ENCODE results near the gene DVL1. TPM values are rescaled to one million over a fixed set of nuclear protein-coding genes. Genes with fewer than 3 reads are reported as not detected.

DVL1 gene
- polyA plus RNA-seq, 1 donor from 2014 or later = 100 TPM

- Histone ChIP-seq H3F3A (ENCODE audit: insufficient read depth, low read length, poor library complexity, severe bottlenecking) (no peaks in the 10 kb centered on the region), H3K27ac (ENCODE audit: low read length) (no peak overlapping the region), H3K9me2 (ENCODE audit: insufficient read depth, low read length) (no peaks in the 10 kb centered on the region), H3K9me3 (ENCODE audit: low read length) (no peaks in the 10 kb centered on the region), H3K4me2 (ENCODE audit: low read length) (no peak overlapping the region), H3K4me3 (ENCODE audit: low read length) (peak overlapping the region; percentile 92), H2AFZ (ENCODE audit: low read depth, low read length) (no peak overlapping the region), H3K27me3 (ENCODE audit: insufficient read depth, low read depth, low read length) (no peaks in the 10 kb centered on the region), H3K79me2 (replicated peaks; ENCODE audit: insufficient read depth, low read length) (peaks cover 24% of the 10 kb centered on the region), H3K9ac (ENCODE audit: low read length) (no peak overlapping the region), H4K20me1 (ENCODE audit: insufficient read depth) (no peaks in the 10 kb centered on the region), H3K36me3 (ENCODE audit: insufficient read depth, low read length) (no peaks in the 10 kb centered on the region)
- no peak for TF ChIP-seq EP300 (conservative IDR thresholded peaks at IDR 0.05; ENCODE audit: poor library complexity, severe bottlenecking)
- TF ChIP-seq SMC3 (conservative IDR thresholded peaks at IDR 0.05; ENCODE audit: poor library complexity) = no peak
- no peak for TF ChIP-seq EZH2 (IDR thresholded peaks at IDR 0.05; ENCODE audit: borderline replicate concordance, insufficient read depth, low read length, poor library complexity, severe bottlenecking)
- TF ChIP-seq TAF1 (IDR thresholded peaks at IDR 0.05; ENCODE audit: low read depth) = no peak
- no peak for TF ChIP-seq POLR2AphosphoS5 (IDR thresholded peaks at IDR 0.05)
- TF ChIP-seq CTCF (IDR thresholded peaks at IDR 0.05; ENCODE audit: poor library complexity, severe bottlenecking) = no peak
- no peak for TF ChIP-seq RAD21 (conservative IDR thresholded peaks at IDR 0.05)
- TF ChIP-seq MXI1 (conservative IDR thresholded peaks at IDR 0.05; ENCODE audit: poor library complexity, severe bottlenecking) = no peak
- no peak for TF ChIP-seq REST (IDR thresholded peaks at IDR 0.05; ENCODE audit: borderline replicate concordance)
These were observed 39.2 kb downstream of the DVL1 start for GRCh38 chr1:1310109-1310385.

- no peaks in the 10 kb centered on the region for H3K9me2 ChIP-seq (ENCODE audit: insufficient read depth, low read length)
- H2AFZ ChIP-seq (ENCODE audit: low read depth, low read length) = no peak overlapping the region
- peaks cover 30% of the 10 kb centered on the region for H3K79me2 ChIP-seq (replicated peaks; ENCODE audit: insufficient read depth, low read length)
- no peaks in the 10 kb centered on the region for H3K27me3 ChIP-seq (ENCODE audit: insufficient read depth, low read depth, low read length)
- peak overlapping the region; percentile 30 for H3K4me2 ChIP-seq (ENCODE audit: low read length)
- no peaks in the 10 kb centered on the region for H3F3A ChIP-seq (ENCODE audit: insufficient read depth, low read length, poor library complexity, severe bottlenecking)
- H4K20me1 ChIP-seq (ENCODE audit: insufficient read depth) = no peaks in the 10 kb centered on the region
- no peaks in the 10 kb centered on the region for H3K9me3 ChIP-seq (ENCODE audit: low read length)
- no peak for TF ChIP-seq CTCF (IDR thresholded peaks at IDR 0.05; ENCODE audit: poor library complexity, severe bottlenecking)
- no peak for TF ChIP-seq REST (IDR thresholded peaks at IDR 0.05; ENCODE audit: borderline replicate concordance)
- TF ChIP-seq RAD21 (conservative IDR thresholded peaks at IDR 0.05) = no peak
- no peak for TF ChIP-seq EP300 (conservative IDR thresholded peaks at IDR 0.05; ENCODE audit: poor library complexity, severe bottlenecking)
- no peak for TF ChIP-seq TAF1 (IDR thresholded peaks at IDR 0.05; ENCODE audit: low read depth)
- no peak for TF ChIP-seq EZH2 (IDR thresholded peaks at IDR 0.05; ENCODE audit: borderline replicate concordance, insufficient read depth, low read length, poor library complexity, severe bottlenecking)
- no peak for TF ChIP-seq POLR2AphosphoS5 (IDR thresholded peaks at IDR 0.05)
- TF ChIP-seq MXI1 (conservative IDR thresholded peaks at IDR 0.05; ENCODE audit: poor library complexity, severe bottlenecking) = no peak
- no peak for TF ChIP-seq SMC3 (conservative IDR thresholded peaks at IDR 0.05; ENCODE audit: poor library complexity)
- no peaks in the 10 kb centered on the region for H3K36me3 ChIP-seq (ENCODE audit: insufficient read depth, low read length)
- no peak overlapping the region for H3K27ac ChIP-seq (ENCODE audit: low read length)
- peak overlapping the region; percentile 92 for H3K4me3 ChIP-seq (ENCODE audit: low read length)
- H3K9ac ChIP-seq (ENCODE audit: low read length) = peak overlapping the region; percentile 79
These were observed 39.7 kb downstream of the DVL1 start for GRCh38 chr1:1309251-1310108.
